ENCODE results near the gene SPEM2.

GRCh38 chr17:7389924-7390910, 35.2 kb upstream of the SPEM2 start:
- no peak for TF ChIP-seq CTCF (conservative IDR thresholded peaks at IDR 0.05 in 1 of 2, IDR thresholded peaks at IDR 0.05 in 1 of 2; ENCODE audit: low read depth in 1 of 2, low read length in 2 of 2)
- TF ChIP-seq EZH2 (IDR thresholded peaks at IDR 0.05; ENCODE audit: low read length, missing control alignments), result no peak

Data from fibroblast of lung (primary cell).